Pancreas (tissue), 10 donors: ENCODE data around the gene RNASE11. TPM values are rescaled to one million over a fixed set of nuclear protein-coding genes. Genes with fewer than 3 reads are reported as not detected.

Experiments
- ATAC-seq, 4 donors: fragments of 200-7000 bp; cut with Tn5 transposase; one replicate each; pipeline versions ENCODE4 v1.8.0 to v1.9.1; 2020; ENCODE audit warnings: mild to moderate bottlenecking in 4 of 4, moderate library complexity in 4 of 4
- DNase-seq, 6 donors: peaks; one replicate each; pipeline ENCODE4 v3.0.0-alpha.2; 2020
- FAIRE-seq: peaks from 2 replicates; lab custom pipeline; 2012; peaks lifted over from hg19 to GRCh38; lab: Jason Lieb, UNC
- H3K27ac ChIP-seq, 4 donors: fragments of 200-600 bp; sonication (generic); 1 replicate in 3 of 4; 2 replicates in 1 of 4; pipeline versions ENCODE4 v1.5.0 to v1.8.0; 2020
- H3K27me3 ChIP-seq, 4 donors: fragments of 200-600 bp; one replicate each; pipeline ENCODE4 v1.8.0; 2021
- H3K36me3 ChIP-seq, 3 donors: fragments of 200-600 bp; sonication (generic) in 1 of 3; one replicate each; pipeline versions ENCODE4 v1.5.0 to v1.8.0; 2020 to 2021
- H3K4me1 ChIP-seq, 3 donors: fragments of 200-600 bp; one replicate each; pipeline ENCODE4 v1.8.0; 2021
- H3K4me3 ChIP-seq, 4 donors: fragments of 200-600 bp; sonication (generic) in 2 of 4; one replicate each; pipeline versions ENCODE4 v1.5.0 to v1.8.0; 2020 to 2021
- H3K9me3 ChIP-seq, 4 donors: fragments of 200-600 bp; one replicate each; pipeline ENCODE4 v1.8.0; 2021
- CTCF ChIP-seq, 4 donors: fragments of 200-600 bp; sonication (generic) in 3 of 4; IDR thresholded peaks; one replicate each; pipeline versions ENCODE4 v1.5.0 to v1.8.0; 2021; ENCODE audit warnings: antibody characterized with exemption in 4 of 4
- WGBS, 2 donors: extraction: QIAGEN DNeasy Blood & Tissue Kit; methylation state at CpG; one replicate each; pipeline ENCODE4 v1.1.7; 2013; 5-methylcytosine and 5-hydroxymethylcytosine counted together
- intact Hi-C, 3 donors: fragments of 100-400 bp; cut with DNase I; formaldehyde crosslinking; loops; one replicate each; pipeline versions ENCODE4 v1.11.1 to v1.14.2; 2022
- polyA plus RNA-seq, 2 donors: library from polyadenylated mRNA; stranded (reverse); fragments of 200-250 nt; gene quantifications; one replicate each; pipeline ENCODE4 v1.2.3, GENCODE V29; 2013
- total RNA-seq, 6 donors: library from RNA; stranded (reverse); fragmentation: NEBNext Ultra II Directional in 4 of 6; extraction: Animal tissue kit (Norgen Biotek cat#: 25700) in 4 of 6; gene quantifications; one replicate each; pipeline versions ENCODE4 v1.2.1 to v1.2.4, GENCODE V29; 2021 to 2023
- donor health status: healthy with polysubstance abuse.
- donor health status: DM: no; HTN: no; CAD: no; lungs with moderate emphysema.
- donor health status: DM: no; HTN: no; CAD: no.
- donor health status: control.
- donor health status: control.
- donor health status: Bipolar disorder and iron deficiency.
- donor health status: DM: yes; HTN: yes; CAD: no.
- donor health status: DM: no; HTN: no; CAD: no.
- donor health status: DM: no; HTN: no; CAD: no.
- donor health status: DM: yes; HTN: yes; CAD: no.

RNASE11 gene
- total and polyA plus RNA-seq, 8 donors: not detected

- Histone ChIP-seq H3K4me3 (no peak within 1 kb of the TSS), H3K4me1 (no peaks in the 10 kb centered on the region), H3K36me3 (no peaks in the 10 kb centered on the region), H3K27me3 (no peaks in the 10 kb centered on the region), H3K9me3 (no peaks in the 10 kb centered on the region), H3K27ac (no peak within 1 kb of the TSS)
- intact Hi-C loops: no loop called here
- DNase-seq (no peak), ATAC-seq (no peak), FAIRE-seq (no peak)
- TF ChIP-seq CTCF (IDR thresholded peaks at IDR 0.05): no peak
- WGBS, 2 donors: 83 to 90% methylated on average over 3 of the region's 3 CpGs
These were observed 26.8 kb downstream of the RNASE11 start, which contains the start of gene RNASE9 for GRCh38 chr14:20560961-20561360. Gene RNASE9 (minus strand): TSS chr14:20561047.

- FAIRE-seq: no peak
- H3K9me3 ChIP-seq: no peaks in the 10 kb centered on the region
- no peak overlapping the region for H3K27ac ChIP-seq
- 46 to 47% methylated on average over 2 of the region's 2 CpGs for WGBS, 2 donors
- H3K4me1 ChIP-seq: no peaks in the 10 kb centered on the region
- H3K27me3 ChIP-seq: no peaks in the 10 kb centered on the region
- TF ChIP-seq CTCF (IDR thresholded peaks at IDR 0.05): no peak
- no peak for DNase-seq
- no peak overlapping the region for H3K4me3 ChIP-seq
- no peak for ATAC-seq
- intact Hi-C loops: no loop called here
- no peaks in the 10 kb centered on the region for H3K36me3 ChIP-seq
These were observed 28.3 kb downstream of the RNASE11 start for GRCh38 chr14:20559461-20559904.

GRCh38 chr14:20557212-20557542 lies 30.6 kb downstream of the RNASE11 start:
- no peak for TF ChIP-seq CTCF (IDR thresholded peaks at IDR 0.05)
- H3K9me3 ChIP-seq: no peaks in the 10 kb centered on the region
- WGBS, 2 donors: 35 to 46% methylated on average over 2 of the region's 2 CpGs
- no peak for ATAC-seq
- DNase-seq: no peak
- H3K4me3 ChIP-seq: no peak overlapping the region
- intact Hi-C loops: no loop called here
- FAIRE-seq: no peak
- no peaks in the 10 kb centered on the region for H3K27me3 ChIP-seq
- H3K36me3 ChIP-seq: no peaks in the 10 kb centered on the region
- no peak overlapping the region for H3K27ac ChIP-seq
- H3K4me1 ChIP-seq: no peaks in the 10 kb centered on the region

GRCh38 chr14:20556500-20557211 lies 31.1 kb downstream of the RNASE11 start:
- 50 to 66% methylated on average over 11 of the region's 11 CpGs for WGBS, 2 donors
- H3K27ac ChIP-seq: no peak overlapping the region
- no peaks in the 10 kb centered on the region for H3K9me3 ChIP-seq
- H3K36me3 ChIP-seq: no peaks in the 10 kb centered on the region
- TF ChIP-seq CTCF (IDR thresholded peaks at IDR 0.05): no peak
- H3K27me3 ChIP-seq: no peaks in the 10 kb centered on the region
- ATAC-seq (no peak), FAIRE-seq (no peak), DNase-seq (no peak)
- no peaks in the 10 kb centered on the region for H3K4me1 ChIP-seq
- intact Hi-C loops: no loop called here
- H3K4me3 ChIP-seq: no peak overlapping the region

GRCh38 chr14:20555845-20556244 lies 32.0 kb downstream of the RNASE11 start:
- FAIRE-seq: no peak
- no peak overlapping the region for H3K27ac ChIP-seq
- ATAC-seq: no peak
- TF ChIP-seq CTCF (IDR thresholded peaks at IDR 0.05): no peak
- H3K4me1 ChIP-seq: no peaks in the 10 kb centered on the region
- intact Hi-C loops: no loop called here
- DNase-seq: no peak
- 81% methylated on average over 3 of the region's 3 CpGs for WGBS, 2 donors
- no peak overlapping the region for H3K4me3 ChIP-seq
- H3K27me3 ChIP-seq: no peaks in the 10 kb centered on the region
- no peaks in the 10 kb centered on the region for H3K36me3 ChIP-seq
- no peaks in the 10 kb centered on the region for H3K9me3 ChIP-seq
